WERI-Rb-1 (cell line): ENCODE data around the gene ADAM15.

Source experiments
- DNase-seq: peaks from one replicate; pipeline ENCODE4 v3.0.0-alpha.2; 2020
- H3K27ac ChIP-seq: fragments of 250-450 bp; sonication (Bioruptor Pico); 2 replicates; pipeline ENCODE4 v1.5.1; 2020; ENCODE audit warnings: mild to moderate bottlenecking, moderate library complexity
- H3K27me3 ChIP-seq: fragments of 250-450 bp; sonication (Bioruptor Pico); 2 replicates; pipeline ENCODE4 v1.5.1; 2021; ENCODE audit warnings: mild to moderate bottlenecking, low read depth, moderate library complexity; ENCODE audit not compliant: insufficient read depth, severe bottlenecking
- H3K36me3 ChIP-seq: fragments of 250-450 bp; sonication (Bioruptor Pico); 2 replicates; pipeline ENCODE4 v1.5.1; 2020; ENCODE audit warnings: mild to moderate bottlenecking, moderate library complexity
- H3K4me3 ChIP-seq: 2 replicates; pipeline ENCODE4 v1.5.1; 2011; ENCODE audit warnings: low read depth, mild to moderate bottlenecking, control low read depth, low read length
- H3K9me3 ChIP-seq: fragments of 250-450 bp; sonication (Bioruptor Pico); 2 replicates; pipeline ENCODE4 v1.5.1; 2021; ENCODE audit warnings: mild to moderate bottlenecking, moderate library complexity; ENCODE audit not compliant: severe bottlenecking
- CTCF ChIP-seq: IDR thresholded peaks from 2 replicates; pipeline ENCODE4 v1.5.1; 2011; ENCODE audit warnings: low read depth, mild to moderate bottlenecking, control low read depth, inconsistent platforms, low read length

The ADAM15 gene

DNA sequence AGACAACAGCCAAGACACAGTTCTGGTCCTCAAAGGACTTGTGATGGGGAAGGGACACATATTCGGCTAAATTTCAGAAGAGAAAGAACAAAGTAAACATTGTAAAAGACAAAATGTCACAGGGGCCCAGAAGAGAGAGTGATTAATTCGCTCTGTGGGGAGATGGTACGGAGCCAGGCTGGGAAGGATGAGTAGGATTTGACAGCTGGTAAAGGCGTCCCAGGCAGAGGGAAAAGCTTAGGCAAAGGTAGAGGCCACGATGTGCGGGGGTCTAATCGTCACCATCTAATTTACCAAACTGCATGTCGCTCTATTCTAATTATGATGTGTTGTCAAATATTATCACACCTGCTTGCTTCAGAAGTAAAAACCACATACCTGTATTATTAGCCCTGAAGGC lies 59.3 kb downstream of the ADAM15 start:
- no peak for TF ChIP-seq CTCF

GRCh38 chr1:155110826-155111225 lies 59.7 kb downstream of the ADAM15 start:
- Histone ChIP-seq H3K27ac (no peak overlapping the region), H3K4me3 (no peak overlapping the region), H3K36me3 (no peaks in the 10 kb centered on the region), H3K9me3 (no peaks in the 10 kb centered on the region), H3K27me3 (no peaks in the 10 kb centered on the region)
- DNase-seq: no peak
- TF ChIP-seq CTCF: no peak

More for the DNA sequence above, 59.3 kb downstream of the ADAM15 start:
- no peak overlapping the region for H3K4me3 ChIP-seq
- H3K9me3 ChIP-seq: no peaks in the 10 kb centered on the region
- no peaks in the 10 kb centered on the region for H3K36me3 ChIP-seq
- H3K27ac ChIP-seq: no peak overlapping the region
- H3K27me3 ChIP-seq: no peaks in the 10 kb centered on the region
- peak; percentile 74 for DNase-seq
